HG02623 (cell line): ENCODE results near the gene COX5A.
"Not testable (repeated sequence)": the region's sequence is repeated elsewhere in the genome, so short reads cannot be mapped to it uniquely, and the experiment has no call there.

ENCODE experiments used
- ATAC-seq: cut with Tn5 transposase; IDR thresholded peaks from one replicate; pipeline ENCODE4 v1.9.1; 2021; ENCODE audit warnings: moderate library complexity; ENCODE audit not compliant: unreplicated experiment

COX5A gene

DNA sequence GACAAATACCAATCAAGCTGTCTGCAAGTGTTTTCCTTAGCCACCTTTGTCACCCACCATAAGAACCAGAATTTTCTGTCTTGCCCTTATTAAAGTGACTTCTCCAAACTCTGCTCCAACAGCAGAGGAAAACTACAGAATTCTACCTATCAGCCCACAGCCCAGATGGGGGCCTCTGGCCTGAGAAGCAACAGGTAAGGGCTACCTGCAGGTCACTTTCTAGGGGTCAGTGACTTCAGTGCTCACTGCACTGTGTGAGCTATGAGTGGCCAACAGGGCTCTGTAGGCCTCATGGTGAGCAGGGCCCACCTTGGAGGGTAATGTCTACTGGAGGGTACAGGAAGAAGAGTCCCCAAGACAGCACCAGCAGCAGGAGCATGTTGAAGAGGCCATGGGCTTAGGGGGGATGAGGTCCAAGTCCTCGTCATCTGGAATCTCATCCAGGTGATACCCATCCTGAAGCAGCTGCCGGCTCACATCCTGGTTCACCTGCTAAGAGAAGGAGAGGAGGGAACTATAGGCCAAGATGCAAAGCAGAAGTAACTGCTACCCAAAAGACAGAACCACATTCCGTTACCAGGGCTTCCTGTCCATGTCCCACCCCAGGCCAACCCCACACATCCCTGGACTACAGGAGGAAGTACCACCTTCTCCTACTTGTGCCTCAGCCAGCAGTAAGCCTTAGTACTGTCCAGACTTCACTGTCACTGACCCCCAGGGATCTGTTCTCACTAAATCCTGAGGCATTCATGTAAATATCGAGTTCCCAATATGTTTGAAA, 35.4 kb downstream of the COX5A start:
- ATAC-seq = no peak

DNA sequence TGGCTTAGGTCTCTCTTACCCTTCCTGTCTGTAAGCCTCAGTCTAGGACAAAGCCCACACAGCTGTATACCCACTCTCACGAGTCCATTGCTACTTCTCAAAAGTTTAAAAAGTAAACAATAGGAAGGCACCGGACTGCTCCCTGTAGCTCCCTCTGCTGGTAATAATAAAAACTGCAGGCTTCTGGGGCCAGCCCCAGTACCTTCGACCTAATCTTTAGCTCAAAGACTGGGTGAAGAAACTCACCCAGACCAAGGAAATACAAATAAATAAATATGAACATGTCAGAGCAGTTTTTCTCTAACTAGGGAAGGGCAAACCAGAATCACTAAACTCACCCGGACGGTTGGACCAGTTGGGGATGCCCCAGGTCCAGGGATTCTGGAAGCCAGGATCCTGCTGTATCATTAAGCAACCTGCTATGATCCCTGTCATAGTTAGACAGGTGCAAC, 36.2 kb downstream of the COX5A start:
- ATAC-seq = no peak

DNA sequence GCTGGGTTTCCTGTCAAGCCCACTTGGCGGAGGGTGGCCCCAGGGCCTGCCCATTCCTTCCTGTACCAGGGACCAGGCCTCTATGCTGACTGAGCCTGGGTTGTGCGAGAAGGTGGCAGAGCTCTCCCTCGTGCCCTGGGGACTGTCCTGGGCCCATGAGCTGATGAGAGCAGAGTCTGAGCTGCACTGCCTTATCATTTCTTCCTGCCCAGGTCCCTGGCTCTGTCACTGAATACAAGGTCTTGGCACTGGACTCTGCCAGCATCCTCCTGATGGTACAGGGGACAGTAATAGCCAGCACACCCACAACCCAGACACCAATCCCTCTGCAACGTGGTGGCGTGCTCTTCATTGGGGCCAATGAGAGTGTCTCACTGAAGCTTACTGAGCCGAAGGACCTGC, 40.6 kb downstream of the COX5A start:
- ATAC-seq = no peak

DNA sequence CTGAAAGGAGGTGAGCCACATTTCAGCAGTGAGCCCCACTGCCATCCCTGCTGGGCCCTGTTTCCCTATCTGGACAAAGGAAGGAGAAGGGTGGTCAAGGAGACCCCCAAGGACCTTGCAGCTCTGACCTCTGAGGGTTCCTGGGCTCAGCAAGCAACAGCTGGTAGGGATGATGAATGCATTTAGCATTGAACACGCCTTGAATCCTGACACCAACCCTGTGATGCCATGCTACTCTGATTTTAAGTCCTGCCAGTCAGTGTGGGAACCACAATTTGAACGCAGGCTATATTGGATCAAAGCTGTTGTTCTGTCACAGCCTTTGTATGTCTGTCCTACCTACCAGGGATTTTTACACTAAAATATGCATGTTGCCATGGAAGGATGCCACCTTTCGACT, 41.6 kb downstream of the COX5A start:
- no peak for ATAC-seq

GRCh38 chr15:74895830-74896229, 42.0 kb downstream of the COX5A start:
- no peak for ATAC-seq

DNA sequence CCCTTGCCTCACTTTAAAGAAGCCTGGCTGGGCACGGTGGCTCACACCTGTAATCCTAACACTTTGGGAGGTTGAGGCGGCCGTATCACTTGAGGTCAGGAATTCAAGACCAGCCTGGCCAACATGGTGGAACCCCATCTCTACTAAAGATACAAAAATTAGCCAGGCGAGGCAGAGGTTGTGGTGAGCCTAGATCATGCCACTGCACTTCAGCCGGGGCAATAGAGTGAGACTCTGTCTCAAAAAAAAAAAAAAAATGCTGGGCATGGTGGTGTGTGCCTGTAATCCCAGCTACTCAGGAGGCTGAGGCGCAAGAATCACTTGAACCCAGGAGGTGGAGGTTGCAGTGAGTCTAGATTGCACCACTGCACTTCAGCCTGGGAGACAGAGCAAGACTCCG, 43.5 kb downstream of the COX5A start:
- ATAC-seq = not testable (repeated sequence)

DNA sequence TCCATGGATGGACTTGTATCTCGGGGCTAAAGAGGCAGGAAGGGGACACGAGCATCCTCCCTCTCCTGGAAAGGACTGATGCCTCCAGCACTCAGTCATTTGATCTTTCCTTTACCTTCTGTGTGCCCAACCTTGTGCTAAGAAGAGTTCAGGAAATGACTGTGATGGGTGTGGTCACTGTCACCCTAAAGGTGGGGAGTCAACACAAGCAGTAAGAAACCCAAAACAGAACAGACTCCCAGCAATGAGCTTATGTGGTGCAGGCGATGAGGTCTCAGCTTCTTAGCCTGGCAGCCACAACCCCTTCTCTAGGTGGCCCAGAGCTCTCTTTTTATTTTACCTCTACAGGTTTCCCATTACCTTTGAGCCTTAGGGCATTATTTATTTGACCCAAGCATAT, 44.2 kb downstream of the COX5A start:
- no peak for ATAC-seq

DNA sequence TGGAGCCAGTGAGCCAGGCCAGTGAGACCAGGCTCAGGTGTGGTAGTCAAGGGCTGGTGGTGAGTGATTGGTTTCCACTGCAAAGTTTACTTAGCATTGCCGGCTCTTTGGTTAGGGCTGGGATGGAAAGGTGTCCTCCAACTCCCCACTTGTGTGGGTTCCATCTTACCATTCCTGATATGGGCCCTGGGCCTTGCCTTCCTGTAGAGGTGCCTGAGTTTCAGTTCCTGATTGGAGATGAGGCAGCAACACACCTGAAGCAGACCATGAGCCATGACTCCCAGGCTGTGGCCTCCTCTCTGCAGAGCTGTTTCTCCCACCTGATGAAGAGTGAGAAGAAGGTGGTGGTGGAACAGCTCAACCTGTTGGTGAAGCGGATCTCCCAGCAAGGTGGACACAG, 44.9 kb downstream of the COX5A start:
- no peak for ATAC-seq

GRCh38 chr15:74892313-74892712, 45.6 kb downstream of the COX5A start:
- ATAC-seq = no peak

DNA sequence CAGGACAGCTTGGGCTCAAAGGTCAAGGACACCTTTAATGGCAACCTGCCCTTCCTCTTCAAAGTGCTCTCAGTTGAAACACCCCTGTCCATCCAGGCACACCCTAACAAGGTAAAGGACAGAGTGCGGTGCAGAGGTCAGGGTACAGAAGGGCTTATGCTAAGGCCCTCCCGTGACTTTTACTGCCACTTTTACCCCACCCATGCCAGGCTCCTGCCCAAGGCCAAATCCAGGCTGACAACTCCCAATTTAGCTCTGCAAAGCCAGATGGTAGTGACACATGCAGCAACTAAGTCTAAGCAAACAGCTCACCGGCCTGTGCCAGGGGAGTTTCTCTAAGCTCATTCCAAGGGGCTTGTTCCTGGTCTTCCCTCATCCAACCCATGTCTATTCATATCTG, 46.4 kb downstream of the COX5A start:
- ATAC-seq = no peak

- ATAC-seq = no peak
These were observed 47.3 kb downstream of the COX5A start for GRCh38 chr15:74890665-74890960.

GRCh38 chr15:74889883-74890664, 47.8 kb downstream of the COX5A start, which contains the start of gene MPI:
Gene MPI (plus strand): TSS chr15:74890042. CDS start chr15:74890074, 32 bp downstream.
- ATAC-seq = peak; percentile 79

DNA sequence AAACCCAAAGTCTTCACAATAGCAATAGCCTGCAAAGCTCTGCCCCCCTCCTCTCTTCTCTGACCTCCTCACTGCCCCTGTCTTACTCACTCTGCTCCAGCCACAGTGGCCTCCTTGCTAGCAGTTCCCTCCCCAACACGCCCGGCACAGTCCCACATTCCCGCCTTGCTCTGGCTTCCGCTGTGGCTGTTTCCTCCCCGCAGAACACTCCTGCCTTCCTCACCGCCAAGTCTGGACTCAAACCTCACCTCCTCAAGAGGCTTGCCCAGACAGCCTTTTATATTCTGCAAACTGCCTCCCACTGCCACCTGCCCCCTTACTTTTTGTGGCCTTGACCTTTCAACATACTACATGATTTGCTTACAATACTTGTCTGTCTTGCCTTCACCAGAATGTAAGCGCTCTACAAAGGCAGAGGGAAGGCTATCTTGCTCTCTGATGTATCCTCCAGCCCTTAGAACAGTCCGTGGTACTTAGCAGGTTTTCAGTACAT, 48.4 kb downstream of the COX5A start:
- peak; percentile 11 for ATAC-seq

GRCh38 chr15:74888716-74889115, 49.2 kb downstream of the COX5A start:
- no peak for ATAC-seq

DNA sequence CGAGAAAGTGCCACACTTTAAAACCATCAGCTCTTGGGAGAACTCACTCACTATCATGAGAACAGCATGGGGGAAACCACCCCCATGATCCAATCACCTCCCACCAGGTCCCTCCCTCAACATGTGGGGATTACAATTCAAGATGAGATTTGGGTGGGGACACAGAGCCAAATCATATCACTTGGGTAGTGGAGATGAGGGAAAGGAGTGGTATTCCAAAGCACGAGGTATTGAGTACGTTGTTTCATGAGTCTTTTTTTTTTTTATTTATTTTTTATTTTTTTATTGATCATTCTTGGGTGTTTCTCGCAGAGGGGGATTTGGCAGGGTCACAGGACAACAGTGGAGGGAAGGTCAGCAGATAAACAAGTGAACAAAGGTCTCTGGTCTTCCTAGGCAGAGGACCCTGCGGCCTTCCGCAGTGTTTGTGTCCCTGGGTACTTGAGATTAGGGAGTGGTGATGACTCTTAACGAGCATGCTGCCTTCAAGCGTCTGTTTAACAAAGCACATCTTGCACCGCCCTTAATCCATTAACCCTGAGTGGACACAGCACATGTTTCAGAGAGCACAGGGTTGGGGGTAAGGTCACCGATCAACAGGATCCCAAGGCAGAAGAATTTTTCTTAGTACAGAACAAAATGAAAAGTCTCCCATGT, 50.2 kb downstream of the COX5A start:
- ATAC-seq = not testable (repeated sequence)

DNA sequence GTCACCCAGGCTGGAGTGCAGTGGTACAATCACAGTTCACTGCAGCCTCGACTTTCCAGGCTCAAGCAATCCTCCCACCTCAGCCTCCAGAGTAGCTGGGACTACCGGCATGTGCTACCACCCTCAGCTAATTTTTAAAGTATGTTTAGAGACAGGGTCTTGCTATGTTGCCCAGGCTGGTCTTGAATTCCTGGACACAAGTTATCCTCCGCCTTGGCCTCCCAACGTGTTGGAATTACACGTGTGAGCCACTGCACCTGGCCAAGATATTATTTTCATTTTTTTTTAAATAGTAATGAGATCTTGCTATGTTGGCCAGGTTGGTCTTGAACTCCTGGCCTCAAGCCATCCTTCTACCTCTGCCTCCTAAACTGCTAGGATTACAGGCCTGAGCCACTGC, 52.4 kb downstream of the COX5A start:
- ATAC-seq = no peak

GRCh38 chr15:74884428-74885223, 53.2 kb downstream of the COX5A start:
- ATAC-seq = no peak

DNA sequence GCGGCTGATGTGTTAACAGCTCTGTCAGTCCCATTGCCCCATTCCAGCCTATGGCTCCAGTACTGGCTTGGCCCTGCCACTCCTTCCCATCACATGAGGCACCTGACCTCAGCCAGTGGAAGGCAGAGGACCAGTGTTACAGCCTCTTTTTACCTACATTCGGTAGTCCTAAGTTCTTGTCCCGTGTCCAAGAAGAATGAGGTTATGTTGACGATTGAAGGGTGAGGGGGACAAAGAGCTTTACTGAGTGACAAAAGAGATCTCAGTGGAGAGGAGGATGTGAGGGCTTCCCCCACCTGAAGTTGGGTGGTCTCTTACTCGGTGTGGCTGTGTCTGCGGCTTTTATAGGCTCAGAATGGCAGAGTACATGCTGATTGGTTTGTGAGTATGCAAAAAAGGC, 55.3 kb downstream of the COX5A start:
- ATAC-seq = no peak

- ATAC-seq = no peak
These were observed 59.6 kb downstream of the COX5A start for GRCh38 chr15:74878273-74878672.

DNA sequence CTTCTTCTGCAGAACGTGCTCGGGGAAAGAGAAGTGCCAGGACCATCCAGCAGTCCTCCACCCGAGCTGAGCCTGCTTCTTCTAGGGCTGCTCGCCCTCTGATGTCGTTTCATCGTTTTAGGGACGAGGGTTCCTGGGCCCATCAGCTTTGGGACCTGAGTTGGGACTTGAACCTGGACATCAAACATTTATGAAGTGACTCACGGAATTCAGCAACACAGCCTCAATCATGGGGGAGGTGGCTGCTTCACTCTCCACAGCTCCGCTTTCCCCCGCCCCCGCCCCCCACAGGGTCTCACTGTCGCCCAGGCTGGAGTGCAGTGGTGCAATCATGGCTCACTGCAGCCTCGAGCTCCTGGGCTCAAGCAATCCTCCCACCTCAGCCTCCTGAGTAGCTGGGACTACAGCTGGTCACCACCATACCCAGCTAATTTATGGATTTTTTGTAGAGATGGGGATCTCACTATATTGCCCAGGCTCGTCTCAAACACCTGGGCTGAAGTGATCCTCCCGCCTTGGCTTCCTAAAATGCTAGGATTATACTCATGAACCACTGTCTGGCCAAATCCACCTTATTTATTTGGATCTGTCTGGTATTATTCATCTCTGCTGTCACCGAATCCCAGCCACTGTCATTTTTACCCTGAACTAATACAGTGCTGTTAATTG, 64.0 kb downstream of the COX5A start:
- no peak for ATAC-seq
